H54 (cell line): Measurements from ENCODE around the gene TEDC1.

Experiments used
- DNase-seq: peaks from one replicate; pipeline ENCODE4 v3.0.0; 2011; ENCODE audit warnings: low spot score, mixed read lengths; ENCODE audit not compliant: insufficient read length
- FAIRE-seq: peaks from 3 replicates; lab custom pipeline; 2011; peaks lifted over from hg19 to GRCh38; lab: Jason Lieb, UNC
- POLR2A ChIP-seq: IDR thresholded peaks from 2 replicates; pipeline ENCODE4 v1.6.1; 2011; ENCODE audit warnings: low read depth, mild to moderate bottlenecking, low read length

TEDC1 gene

GRCh38 chr14:105496831-105497591 lies 6.0 kb downstream of the TEDC1 start:
- DNase-seq: no peak
- no peak for FAIRE-seq
- no peak for TF ChIP-seq POLR2A

GRCh38 chr14:105497671-105498429 lies 6.8 kb downstream of the TEDC1 start:
- DNase-seq (no peak), FAIRE-seq (no peak)
- no peak for TF ChIP-seq POLR2A

GRCh38 chr14:105498430-105499255 lies 7.6 kb downstream of the TEDC1 start:
- TF ChIP-seq POLR2A: no peak
- DNase-seq: no peak
- no peak for FAIRE-seq

GRCh38 chr14:105499256-105500035 lies 8.4 kb downstream of the TEDC1 start:
- DNase-seq (no peak), FAIRE-seq (no peak)

GRCh38 chr14:105500036-105500725 lies 9.1 kb downstream of the TEDC1 start:
- no peak for FAIRE-seq
- no peak for TF ChIP-seq POLR2A

More at GRCh38 chr14:105499256-105500035, 8.4 kb downstream of the TEDC1 start:
- no peak for TF ChIP-seq POLR2A

GRCh38 chr14:105500726-105501101 lies 9.7 kb downstream of the TEDC1 start:
- no peak for FAIRE-seq
- no peak for TF ChIP-seq POLR2A
- no peak for DNase-seq

More at GRCh38 chr14:105500036-105500725, 9.1 kb downstream of the TEDC1 start:
- DNase-seq: no peak

GRCh38 chr14:105501504-105502291 lies 10.7 kb downstream of the TEDC1 start:
- TF ChIP-seq POLR2A: no peak
- FAIRE-seq (no peak), DNase-seq (no peak)

- no peak for TF ChIP-seq POLR2A
- DNase-seq: no peak
- no peak for FAIRE-seq
Measured at GRCh38 chr14:105502446-105503295, 11.6 kb downstream of the TEDC1 start.

GRCh38 chr14:105503296-105503640 lies 12.2 kb downstream of the TEDC1 start:
- FAIRE-seq: no peak
- DNase-seq: no peak
- no peak for TF ChIP-seq POLR2A

- no peak for TF ChIP-seq POLR2A
- no peak for FAIRE-seq
- DNase-seq: no peak
Measured at GRCh38 chr14:105503935-105504692, 13.1 kb downstream of the TEDC1 start.
